DMS153 treated with DMSO at 0.1 percent for 48 hours (cell line): ENCODE results near the gene SCUBE1.

Experiments
- DNase-seq: peaks from one replicate; lab custom pipeline; 2025; ENCODE audit not compliant: unreplicated experiment; lab: John Stamatoyannopoulos, UW

The SCUBE1 gene

GRCh38 chr22:43303166-43303565 is 40.0 kb downstream of the SCUBE1 start:
- DNase-seq, result no peak

DNA sequence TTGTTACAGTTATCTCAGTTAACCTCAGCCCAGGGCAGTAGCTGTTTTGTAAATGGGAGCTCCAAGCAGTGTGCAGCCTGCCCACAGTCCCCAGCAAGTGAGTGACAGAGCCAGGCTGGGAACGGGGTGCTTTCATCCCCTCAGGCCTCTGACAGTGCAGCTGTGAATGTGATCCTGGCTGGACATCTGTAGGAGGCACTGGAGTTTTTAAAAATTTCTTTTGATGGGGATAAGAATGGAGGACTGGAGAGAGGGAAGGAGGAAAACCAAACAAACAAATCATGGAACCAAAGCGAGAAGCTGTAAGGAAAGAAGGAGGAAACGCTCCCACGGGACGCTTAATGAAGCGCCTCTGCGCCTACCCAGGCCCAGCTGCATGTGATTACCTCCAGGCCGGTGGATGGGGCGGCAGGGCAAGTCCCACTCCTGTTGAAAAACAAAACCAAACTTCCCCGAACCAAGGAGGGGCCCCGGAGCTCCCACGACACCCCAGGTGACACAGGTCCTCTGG is 40.6 kb downstream of the SCUBE1 start:
- DNase-seq, result no peak

DNA sequence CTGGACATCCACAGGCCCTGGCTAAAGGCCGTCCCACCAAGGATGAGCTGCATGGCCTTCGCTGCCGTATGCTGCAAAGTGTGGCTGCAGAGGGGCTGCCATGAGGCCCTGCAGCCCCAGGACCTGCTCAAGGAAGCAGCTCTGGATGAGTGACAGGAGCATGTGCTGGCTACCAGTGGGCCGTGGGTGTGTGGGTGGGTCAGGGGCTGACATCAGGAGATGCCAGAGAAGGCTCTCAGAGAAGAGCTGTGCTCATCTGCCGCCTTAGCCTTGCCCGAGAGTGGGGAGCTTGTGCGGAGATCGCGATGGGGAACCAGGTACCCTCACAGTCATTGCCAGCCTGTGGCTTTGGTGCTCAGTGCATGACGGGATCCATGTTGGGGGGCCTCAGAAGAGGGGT is 41.3 kb downstream of the SCUBE1 start:
- DNase-seq, result no peak

GRCh38 chr22:43300891-43301676 is 42.1 kb downstream of the SCUBE1 start:
- DNase-seq, result no peak

- no peak for DNase-seq
Measured at GRCh38 chr22:43299736-43300135, 43.4 kb downstream of the SCUBE1 start.

GRCh38 chr22:43298062-43298801 is 44.9 kb downstream of the SCUBE1 start:
- DNase-seq, result no peak

DNA sequence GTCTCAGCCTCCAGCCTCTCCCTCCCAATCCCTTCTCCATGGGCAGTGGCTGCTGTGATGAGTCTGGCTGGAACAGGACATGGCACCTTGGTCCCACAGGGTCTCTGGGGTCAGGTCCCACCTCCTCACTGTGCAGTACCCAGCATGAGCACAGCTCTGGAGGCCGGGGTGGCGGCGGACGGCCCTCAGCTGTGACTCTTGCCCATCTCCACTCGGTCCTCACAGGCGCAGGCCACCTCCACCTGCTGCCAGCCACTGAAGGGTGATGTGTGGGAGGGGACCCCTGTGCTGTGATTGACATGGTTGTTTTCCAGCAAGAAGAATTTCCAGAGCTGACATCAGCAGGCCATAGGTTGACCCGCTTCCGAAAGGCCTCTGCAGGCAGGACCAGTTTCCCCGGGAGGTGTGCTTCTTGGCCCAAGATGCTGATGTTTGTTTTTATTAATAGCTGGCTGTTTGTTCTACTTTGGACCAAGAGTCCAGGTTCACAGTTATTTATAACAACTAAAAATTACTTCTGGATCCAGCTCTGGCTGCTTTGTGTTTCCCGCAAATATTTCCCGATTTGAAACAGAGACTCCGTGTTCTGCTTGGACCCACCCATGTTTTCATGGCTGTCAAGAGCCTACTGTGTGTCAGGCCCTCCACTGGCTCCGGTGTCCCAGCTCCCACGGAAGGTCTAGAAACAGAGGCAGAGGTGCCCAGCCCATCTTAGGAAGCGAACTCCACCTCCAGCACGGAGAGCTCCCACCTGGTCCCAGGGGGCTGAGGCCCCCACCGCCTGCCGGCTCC is 45.7 kb downstream of the SCUBE1 start:
- DNase-seq, result no peak

DNA sequence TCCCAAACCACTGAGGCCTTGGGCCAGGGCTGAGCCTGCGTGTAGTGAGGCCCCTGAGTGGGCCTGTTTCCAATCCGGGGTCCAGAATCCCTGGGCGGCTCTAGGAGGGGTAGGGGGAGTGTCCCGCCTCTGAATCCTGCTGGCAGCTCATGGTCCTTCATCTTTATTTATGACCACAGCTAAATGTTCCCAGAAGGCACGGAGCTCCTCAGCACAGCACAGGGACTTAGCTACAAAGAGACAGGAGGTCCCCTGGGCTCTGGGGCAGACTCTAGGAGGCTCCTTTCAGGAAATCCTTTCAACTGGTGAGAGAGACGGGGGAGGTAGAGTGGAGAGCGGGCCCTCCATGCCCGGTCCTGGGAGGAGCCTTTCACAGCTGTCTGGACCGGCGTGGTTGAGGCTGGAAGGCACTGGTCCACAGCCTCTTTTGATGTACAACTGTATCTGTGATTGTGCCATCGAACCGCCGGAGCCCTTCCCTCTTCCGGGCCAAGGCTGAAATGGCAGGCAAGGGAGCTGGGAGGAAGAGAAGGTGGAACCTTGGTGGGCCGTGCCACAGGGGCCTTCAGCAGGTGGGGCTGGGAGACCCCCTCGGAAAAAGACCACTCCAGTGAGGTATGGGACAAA is 46.8 kb downstream of the SCUBE1 start:
- no peak for DNase-seq

- DNase-seq, result no peak
Measured at GRCh38 chr22:43295660-43296059, 47.5 kb downstream of the SCUBE1 start.

DNA sequence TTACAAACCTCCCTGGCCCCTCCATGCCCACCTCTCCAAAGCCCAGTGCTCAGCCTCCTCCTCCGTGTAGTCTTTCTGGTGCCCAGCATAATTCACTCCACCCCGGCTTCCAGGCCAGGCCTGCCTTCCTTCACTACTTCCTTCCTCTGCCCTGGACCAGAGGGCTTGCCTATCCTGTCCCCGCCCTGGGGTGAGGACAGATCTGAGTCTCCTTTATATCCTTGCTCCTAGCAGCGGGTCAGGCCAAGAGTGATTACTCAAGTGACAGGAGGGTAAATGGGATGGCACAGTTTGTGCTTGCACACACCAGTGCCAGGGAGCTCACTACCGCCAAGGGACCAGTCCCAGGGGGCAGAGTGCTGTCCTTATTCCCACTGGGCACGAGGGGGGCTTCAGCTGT is 48.0 kb downstream of the SCUBE1 start:
- no peak for DNase-seq

GRCh38 chr22:43293655-43294392 is 49.3 kb downstream of the SCUBE1 start:
- peak; percentile 97 for DNase-seq

DNA sequence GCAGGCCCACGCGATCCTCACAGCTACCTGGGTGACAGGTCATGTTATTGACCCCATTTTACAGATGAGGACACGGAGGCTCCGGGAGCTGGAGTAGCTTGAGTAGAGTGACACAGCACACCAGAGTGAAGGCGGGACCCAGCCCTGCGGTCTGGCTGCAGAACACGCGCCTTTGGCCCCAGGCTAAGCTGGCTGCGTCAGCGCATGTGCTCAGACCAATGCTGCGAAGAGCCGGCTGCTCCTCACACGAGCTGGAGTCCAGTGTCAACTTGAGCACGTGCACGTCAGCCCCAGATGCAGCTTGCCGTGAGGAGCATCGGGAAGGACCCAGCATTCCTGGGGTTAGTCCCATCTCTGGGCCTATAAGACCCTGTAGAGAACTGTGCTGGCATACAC is 49.9 kb downstream of the SCUBE1 start:
- no peak for DNase-seq

GRCh38 chr22:43292630-43293018 is 50.5 kb downstream of the SCUBE1 start:
- DNase-seq, result peak; percentile 52

GRCh38 chr22:43291381-43291780 is 51.8 kb downstream of the SCUBE1 start:
- no peak for DNase-seq

DNA sequence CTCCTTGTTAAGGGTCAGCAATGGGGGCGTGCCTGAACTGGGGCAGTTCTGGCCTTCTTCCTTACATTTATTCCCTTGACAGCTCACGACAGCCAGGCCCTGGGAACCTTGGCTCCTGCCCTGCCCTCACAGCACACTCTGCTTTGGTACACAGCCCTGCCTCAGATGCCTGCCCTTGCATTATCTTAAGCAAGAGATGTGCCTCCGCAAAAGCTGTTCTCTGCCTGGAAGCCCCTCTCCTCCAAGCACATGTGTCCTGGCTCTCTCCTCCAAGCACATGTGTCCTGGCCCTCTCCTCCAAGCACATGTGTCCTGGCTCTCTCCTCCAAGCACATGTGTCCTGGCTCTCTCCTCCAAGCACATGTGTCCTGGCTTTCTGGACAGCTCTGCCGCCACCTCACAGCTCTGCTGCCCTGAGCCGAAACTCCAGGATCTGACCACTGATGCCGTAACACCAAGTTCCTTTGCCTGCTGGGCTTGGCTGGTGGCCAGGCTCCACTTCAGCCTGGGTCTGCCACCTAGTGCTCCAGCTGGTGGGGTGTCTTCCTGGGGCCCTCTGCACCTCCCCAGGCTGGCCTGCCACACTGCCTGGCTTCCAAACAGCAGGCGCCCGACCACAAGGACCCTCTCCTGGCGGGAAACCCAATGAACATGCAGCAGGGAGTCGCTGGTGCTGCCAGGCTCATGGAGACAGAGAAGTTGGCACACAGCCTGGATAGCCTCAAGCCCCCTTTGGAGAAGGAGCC is 53.0 kb downstream of the SCUBE1 start:
- no peak for DNase-seq

DNA sequence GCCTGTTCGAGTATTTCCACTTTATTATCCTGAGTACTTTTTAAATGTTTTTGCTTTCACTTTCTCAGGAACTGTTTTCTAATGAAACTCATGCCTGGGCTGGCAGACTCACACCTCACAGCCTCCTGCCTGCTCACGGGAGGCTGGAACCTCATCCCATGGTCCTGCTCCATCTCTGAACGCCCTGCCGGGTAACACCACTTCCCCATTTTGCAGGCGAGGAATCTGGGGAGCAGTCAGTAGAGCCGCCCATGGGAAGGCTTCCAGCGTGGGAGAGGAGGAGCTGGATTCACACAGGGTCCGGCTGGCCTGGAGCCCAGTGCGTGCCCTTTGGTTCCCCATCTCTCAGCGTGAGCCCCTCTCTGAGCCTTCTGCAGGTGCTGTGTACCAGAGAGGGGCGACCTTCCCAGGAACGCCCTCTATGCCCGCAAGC is 53.6 kb downstream of the SCUBE1 start:
- no peak for DNase-seq

DNA sequence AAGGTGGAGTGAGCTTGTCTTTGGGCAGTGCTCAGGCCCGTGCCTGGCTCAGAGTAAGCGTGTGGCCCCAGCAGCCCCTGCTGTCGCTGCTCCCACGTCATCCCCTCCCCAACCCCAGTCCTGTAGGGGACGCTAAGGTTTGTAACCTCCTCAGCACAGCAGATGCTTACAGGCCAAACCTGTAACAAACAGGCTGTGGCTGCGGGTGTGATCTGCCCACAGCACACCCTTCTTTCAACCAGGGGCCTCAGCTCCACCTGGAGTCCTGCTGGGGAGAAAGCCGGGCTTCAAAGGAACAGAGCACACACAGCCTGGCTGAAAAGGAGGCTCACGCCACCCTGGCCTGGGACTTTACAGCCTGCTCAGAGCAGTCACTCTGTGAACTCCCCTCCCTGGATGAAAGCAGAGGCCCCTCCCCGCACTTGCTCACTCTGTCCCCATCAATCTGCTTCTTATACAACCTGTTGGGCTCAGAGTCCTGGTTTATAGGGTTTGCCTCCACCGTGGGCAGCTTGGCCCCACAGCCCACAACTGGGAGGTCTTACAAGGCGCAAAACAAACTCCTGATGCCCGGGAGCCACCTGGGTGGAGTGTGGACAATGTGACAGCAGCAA is 54.3 kb downstream of the SCUBE1 start:
- no peak for DNase-seq

DNA sequence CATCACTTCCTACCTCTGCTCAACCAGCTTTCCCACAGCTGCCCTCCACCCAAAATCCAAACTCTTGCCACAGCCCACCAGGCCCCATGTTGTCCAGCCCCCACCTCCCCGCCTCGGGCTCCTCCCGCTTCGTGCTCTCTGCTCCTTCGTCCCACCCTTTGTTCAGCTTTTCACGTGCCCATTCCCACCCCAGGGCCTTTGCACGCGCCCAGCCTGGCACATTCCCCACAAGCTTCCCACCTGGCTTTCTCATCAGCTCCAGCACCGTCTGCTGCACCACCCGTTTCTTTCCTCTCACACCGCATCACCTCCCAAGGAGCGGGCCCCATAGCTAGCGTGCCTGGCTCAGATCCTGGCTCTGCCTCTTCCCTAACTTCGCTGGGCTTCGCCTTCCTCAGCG is 54.8 kb downstream of the SCUBE1 start:
- no peak for DNase-seq

GRCh38 chr22:43287441-43287840 is 55.7 kb downstream of the SCUBE1 start:
- no peak for DNase-seq
